Testis (tissue), 3 donors: ENCODE results near the gene CHRM2. TPM values are rescaled to one million over a fixed set of nuclear protein-coding genes. Genes with fewer than 3 reads are reported as not detected.

Source experiments
- DNase-seq: peaks from one replicate; pipeline ENCODE4 v3.0.0-alpha.2; 2019
- H3K27ac ChIP-seq, 2 donors: fragments of 200-600 bp; sonication (generic); one replicate each; pipeline ENCODE4 v1.5.1; 2019
- H3K27me3 ChIP-seq: fragments of 200-600 bp; sonication (generic); one replicate; pipeline ENCODE4 v1.5.1; 2019
- H3K36me3 ChIP-seq: fragments of 200-600 bp; sonication (generic); one replicate; pipeline ENCODE4 v1.5.1; 2017; ENCODE audit warnings: low read depth; ENCODE audit errors: missing control alignments
- H3K4me1 ChIP-seq: fragments of 200-600 bp; sonication (generic); one replicate; pipeline ENCODE4 v1.5.1; 2019
- H3K4me3 ChIP-seq, 2 donors: fragments of 200-600 bp; sonication (generic); one replicate each; pipeline ENCODE4 v1.5.1; 2017 to 2019
- H3K9me3 ChIP-seq: fragments of 200-600 bp; sonication (generic); one replicate; pipeline ENCODE4 v1.5.1; 2017
- POLR2A ChIP-seq: fragments of 450-650 bp; IDR thresholded peaks from one replicate; pipeline ENCODE4 v1.6.1; 2017; ENCODE audit warnings: antibody characterized with exemption, mild to moderate bottlenecking, moderate library complexity
- WGBS, 2 donors: methylation state at CpG; one replicate each; pipeline ENCODE4 v1.1.5; 2018; 5-methylcytosine and 5-hydroxymethylcytosine counted together
- intact Hi-C: fragments of 100-400 bp; cut with DNase I; formaldehyde crosslinking; loops from one replicate; pipeline ENCODE4 v1.15.1; 2023; ENCODE audit warnings: low total_unique reads
- microRNA counts, 2 donors: library from miRNA; unstranded; fragments of <30 nt; microRNA quantifications; one replicate each; lab custom pipeline; 2016
- microRNA-seq, 2 donors: library from miRNA; unstranded; fragments of <30 nt; microRNA quantifications; one replicate each; pipeline ENCODE4, GENCODE V29; 2016; ENCODE audit warnings: borderline number of aligned reads in 2 of 2, borderline replicate concordance in 1 of 2
- polyA plus RNA-seq: library from polyadenylated mRNA; stranded (reverse); fragments of 350-450 nt; fragmentation: Illumina TruSeq; extraction: RNeasy Lipid Tissue Mini Kit (QIAGEN cat#74804); gene quantifications from one replicate; pipeline ENCODE4 v1.2.3, GENCODE V29; 2014; ENCODE audit warnings: low read depth, low replicate concordance; ENCODE audit not compliant: insufficient read depth
- small RNA-seq, 2 donors: library from RNA; depleted of rRNA; stranded (forward); fragments of <200 nt; gene quantifications; one replicate each; pipeline ENCODE3, GENCODE V24; 2016
- total RNA-seq, 2 donors: library from RNA; depleted of rRNA; stranded (reverse); fragments of >200 nt; gene quantifications; one replicate each; pipeline ENCODE4 v1.2.3, GENCODE V29; 2016
- TF ChIP-seq, protein P1 (sequence below), 3 experiments: fragments of 450-650 bp in 2 of 3; fragments of 200-600 bp in 1 of 3; sonication (generic) in 1 of 3; IDR thresholded peaks; one replicate each; pipeline ENCODE4 v1.5.1; 2016 to 2019; ENCODE audit warnings: antibody characterized with exemption in 3 of 3, mild to moderate bottlenecking in 2 of 3, moderate library complexity in 1 of 3

Gene CHRM2
- total and polyA plus RNA-seq, 3 donors from 2014 or later: 0.31 to 1.7 (median 0.55) TPM

DNA sequence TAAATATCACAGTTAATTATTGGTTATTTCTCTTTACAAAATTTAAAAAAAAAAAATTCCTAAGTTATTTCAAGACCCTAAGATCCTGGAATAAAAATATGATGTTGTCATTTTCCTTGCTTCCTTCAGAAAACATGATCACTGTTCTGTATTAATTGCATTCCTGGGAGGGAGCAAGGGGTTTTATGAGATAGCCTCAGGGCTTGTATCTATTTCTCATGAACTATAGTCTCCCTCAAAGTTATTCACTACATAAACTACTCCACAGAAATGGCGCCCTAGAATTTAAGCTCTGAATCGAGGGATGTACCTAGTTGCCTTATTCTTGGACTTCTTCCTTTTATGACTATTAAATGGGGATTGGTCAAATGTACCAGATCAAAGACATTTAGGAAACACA, 170.3 kb downstream of the CHRM2 start:
- WGBS, 2 donors: 97 to 100% methylated on average over 2 of the region's 2 CpGs
- Histone ChIP-seq H3K27ac (no peak overlapping the region), H3K36me3 (no peaks in the 10 kb centered on the region), H3K4me1 (no peaks in the 10 kb centered on the region), H3K4me3 (no peak overlapping the region), H3K9me3 (no peaks in the 10 kb centered on the region), H3K27me3 (no peaks in the 10 kb centered on the region)
- TF ChIP-seq POLR2A: no peak
- TF ChIP-seq, protein P1, sequence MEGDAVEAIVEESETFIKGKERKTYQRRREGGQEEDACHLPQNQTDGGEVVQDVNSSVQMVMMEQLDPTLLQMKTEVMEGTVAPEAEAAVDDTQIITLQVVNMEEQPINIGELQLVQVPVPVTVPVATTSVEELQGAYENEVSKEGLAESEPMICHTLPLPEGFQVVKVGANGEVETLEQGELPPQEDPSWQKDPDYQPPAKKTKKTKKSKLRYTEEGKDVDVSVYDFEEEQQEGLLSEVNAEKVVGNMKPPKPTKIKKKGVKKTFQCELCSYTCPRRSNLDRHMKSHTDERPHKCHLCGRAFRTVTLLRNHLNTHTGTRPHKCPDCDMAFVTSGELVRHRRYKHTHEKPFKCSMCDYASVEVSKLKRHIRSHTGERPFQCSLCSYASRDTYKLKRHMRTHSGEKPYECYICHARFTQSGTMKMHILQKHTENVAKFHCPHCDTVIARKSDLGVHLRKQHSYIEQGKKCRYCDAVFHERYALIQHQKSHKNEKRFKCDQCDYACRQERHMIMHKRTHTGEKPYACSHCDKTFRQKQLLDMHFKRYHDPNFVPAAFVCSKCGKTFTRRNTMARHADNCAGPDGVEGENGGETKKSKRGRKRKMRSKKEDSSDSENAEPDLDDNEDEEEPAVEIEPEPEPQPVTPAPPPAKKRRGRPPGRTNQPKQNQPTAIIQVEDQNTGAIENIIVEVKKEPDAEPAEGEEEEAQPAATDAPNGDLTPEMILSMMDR (IDR thresholded peaks at IDR 0.05): no peak
- intact Hi-C loops: no loop called here
- no peak for DNase-seq

DNA sequence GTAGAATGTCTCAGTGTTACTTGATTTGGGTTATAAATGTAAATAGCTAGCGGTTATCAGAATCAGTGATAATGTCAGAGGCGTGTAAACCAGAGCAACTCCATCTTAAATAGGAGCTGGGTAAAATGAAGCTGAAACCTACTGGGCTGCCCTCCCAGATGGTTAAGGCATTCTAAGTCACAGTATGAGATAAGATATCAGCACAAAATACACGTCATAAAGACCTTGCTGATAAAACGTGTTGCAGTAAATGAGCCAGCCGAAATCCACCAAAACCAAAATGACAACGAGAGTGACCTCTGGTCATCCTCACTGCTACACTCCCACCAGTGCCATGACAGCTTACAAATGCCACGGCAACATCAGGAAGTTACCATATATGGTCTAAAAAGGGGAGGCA, 172.3 kb downstream of the CHRM2 start:
- H3K9me3 ChIP-seq: no peaks in the 10 kb centered on the region
- H3K36me3 ChIP-seq: no peaks in the 10 kb centered on the region
- no peak overlapping the region for H3K27ac ChIP-seq
- no peaks in the 10 kb centered on the region for H3K4me1 ChIP-seq
- H3K27me3 ChIP-seq: no peaks in the 10 kb centered on the region
- H3K4me3 ChIP-seq: no peak overlapping the region
- intact Hi-C loops: no loop called here
- 64 to 74% methylated on average over 7 of the region's 7 CpGs for WGBS, 2 donors
- no peak for TF ChIP-seq POLR2A
- TF ChIP-seq, protein P1 (IDR thresholded peaks at IDR 0.05): no peak
- DNase-seq: no peak

DNA sequence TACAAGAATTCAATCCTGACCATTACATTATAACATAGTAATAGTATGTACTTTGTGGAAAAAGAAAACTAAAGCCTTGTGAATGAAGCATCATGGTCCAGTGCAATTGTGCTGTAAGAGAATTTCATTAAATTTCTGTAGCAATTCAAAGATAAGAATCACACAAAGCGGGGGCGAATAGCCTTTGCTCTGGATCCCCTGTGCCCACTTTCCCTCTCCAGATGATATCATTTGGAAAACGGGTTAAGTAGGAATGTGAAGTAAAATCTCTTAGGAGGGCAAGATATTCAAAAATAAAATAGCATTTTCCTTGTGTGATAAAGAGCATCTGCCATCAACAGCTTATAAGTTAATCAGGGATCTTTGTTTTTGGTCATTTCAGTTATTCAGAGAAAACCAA, 177.1 kb downstream of the CHRM2 start:
- H3K27me3 ChIP-seq: no peaks in the 10 kb centered on the region
- H3K27ac ChIP-seq: no peak overlapping the region
- intact Hi-C loops: no loop called here
- H3K4me3 ChIP-seq: no peak overlapping the region
- 87 to 88% methylated on average over 3 of the region's 3 CpGs for WGBS, 2 donors
- H3K9me3 ChIP-seq: no peaks in the 10 kb centered on the region
- H3K36me3 ChIP-seq: no peaks in the 10 kb centered on the region
- no peaks in the 10 kb centered on the region for H3K4me1 ChIP-seq
- DNase-seq: no peak
- TF ChIP-seq POLR2A: no peak
- TF ChIP-seq, protein P1 (IDR thresholded peaks at IDR 0.05): no peak

DNA sequence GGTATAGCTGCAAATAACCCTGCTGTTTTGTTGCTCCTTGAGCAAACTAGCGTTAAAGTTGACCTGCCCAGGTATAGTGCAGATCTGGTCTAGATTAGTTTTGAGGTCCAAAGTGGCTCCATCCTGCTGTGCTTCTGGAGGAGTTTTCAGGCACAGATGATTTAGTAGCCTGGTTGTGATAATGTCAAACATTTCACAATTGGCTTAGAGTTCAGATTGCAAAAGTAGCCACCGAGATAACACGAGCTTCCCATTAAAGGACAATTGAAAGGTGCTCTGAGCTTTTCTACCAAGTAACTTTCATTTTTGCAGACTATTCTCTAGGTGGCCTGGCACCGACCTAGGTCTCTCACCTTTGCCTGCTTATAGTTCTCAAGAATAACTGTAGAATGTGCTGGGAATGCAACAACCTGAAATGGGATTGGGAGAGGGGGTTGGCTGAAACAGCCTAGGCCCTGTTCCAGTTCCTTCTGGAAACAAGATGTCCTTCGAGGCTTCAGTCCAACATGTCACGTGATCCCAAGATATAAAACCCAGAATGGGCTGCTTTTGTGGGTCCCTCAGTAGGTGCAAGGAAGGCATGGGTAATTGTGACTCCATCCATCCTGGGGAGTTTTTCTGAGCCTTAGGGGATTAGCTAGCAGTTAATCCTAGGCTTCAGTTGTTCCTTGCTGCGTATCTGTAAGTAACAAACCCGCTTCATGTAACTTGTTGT, 201.0 kb downstream of the CHRM2 start:
- no peaks in the 10 kb centered on the region for H3K4me1 ChIP-seq
- H3K27me3 ChIP-seq: no peaks in the 10 kb centered on the region
- intact Hi-C loops: no loop called here
- DNase-seq: no peak
- no peak overlapping the region for H3K4me3 ChIP-seq
- H3K36me3 ChIP-seq: no peaks in the 10 kb centered on the region
- no peaks in the 10 kb centered on the region for H3K9me3 ChIP-seq
- TF ChIP-seq, protein P1 (IDR thresholded peaks at IDR 0.05): no peak
- TF ChIP-seq POLR2A: no peak
- 78 to 85% methylated on average over 8 of the region's 8 CpGs for WGBS, 2 donors
- no peak overlapping the region for H3K27ac ChIP-seq

MicroRNAs within 50 kb of the gene (microRNA counts, 767-probe panel; counts per million panel counts)
- microRNA hsa-miR-490-3p (lab: Ali Mortazavi, UCI) (0 to 152 counts per million in 2 donors), microRNA hsa-miR-490-5p (lab: Ali Mortazavi, UCI) (0 to 152 counts per million in 2 donors)

Small RNA genes lying within 50 kb of the gene (microRNA-seq; reads per million reads assigned to microRNA genes)
- gene MIR490: 0 to 2.8 reads per million in 2 donors

Small RNA genes lying within 50 kb of the gene (small RNA-seq; reads per million reads assigned to genes)
- gene KRT8P51: 0 reads per million in 2 donors
- 0 reads per million in 2 donors for gene MIR490
